IPS DF 6.9 (cell line): ENCODE data around the gene CPT1B.

Source experiments
- DNase-seq: peaks from one replicate; pipeline ENCODE4 v3.0.0-alpha.2; 2013; ENCODE audit warnings: low read depth, low spot score
- H3K27ac ChIP-seq: one replicate; pipeline ENCODE4 v1.5.1; 2013; ENCODE audit warnings: low read length, control low read depth
- H3K27me3 ChIP-seq: 2 replicates; pipeline ENCODE4 v1.6.1; 2013; ENCODE audit warnings: mild to moderate bottlenecking, low read length; ENCODE audit not compliant: control insufficient read depth, insufficient read depth
- H3K36me3 ChIP-seq: 2 replicates; pipeline ENCODE4 v1.6.1; 2013; ENCODE audit warnings: low read length; ENCODE audit not compliant: control insufficient read depth, insufficient read depth
- H3K4me1 ChIP-seq: 2 replicates; pipeline ENCODE4 v1.6.1; 2013; ENCODE audit warnings: low read length; ENCODE audit not compliant: control insufficient read depth, insufficient read depth
- H3K4me3 ChIP-seq: 2 replicates; pipeline ENCODE4 v1.5.1; 2013; ENCODE audit warnings: mild to moderate bottlenecking, low read length
- H3K9me3 ChIP-seq: 2 replicates; pipeline ENCODE4 v1.6.1; 2013; ENCODE audit warnings: low read length, inconsistent platforms; ENCODE audit not compliant: control insufficient read depth, insufficient read depth
- WGBS: extraction: QIAGEN DNeasy Blood & Tissue Kit; methylation state at CpG from one replicate; pipeline ENCODE4 v1.1.7; 2013; ENCODE audit warnings: mixed read lengths, missing lambda C conversion rate; ENCODE audit not compliant: insufficient read length, insufficient coverage; 5-methylcytosine and 5-hydroxymethylcytosine counted together

The CPT1B gene

GRCh38 chr22:50560034-50560433, 18.2 kb downstream of the CPT1B start:
- Histone ChIP-seq H3K36me3 (no peaks in the 10 kb centered on the region), H3K27ac (no peak overlapping the region), H3K27me3 (no peaks in the 10 kb centered on the region), H3K9me3 (no peaks in the 10 kb centered on the region), H3K4me1 (no peaks in the 10 kb centered on the region), H3K4me3 (no peak overlapping the region)
- no peak for DNase-seq
- no CpG with 5 or more reads among the region's 3 CpGs for WGBS

- no peaks in the 10 kb centered on the region for H3K36me3 ChIP-seq
- no peaks in the 10 kb centered on the region for H3K4me1 ChIP-seq
- H3K27me3 ChIP-seq: no peaks in the 10 kb centered on the region
- H3K4me3 ChIP-seq: no peak overlapping the region
- H3K9me3 ChIP-seq: no peaks in the 10 kb centered on the region
- DNase-seq: no peak
- WGBS: no CpG with 5 or more reads among the region's 5 CpGs
- no peak overlapping the region for H3K27ac ChIP-seq
Measured at GRCh38 chr22:50556703-50557102, 21.5 kb downstream of the CPT1B start.

GRCh38 chr22:50553310-50553709, 24.9 kb downstream of the CPT1B start:
- Histone ChIP-seq H3K9me3 (no peaks in the 10 kb centered on the region), H3K4me3 (no peak overlapping the region), H3K27me3 (no peaks in the 10 kb centered on the region), H3K27ac (no peak overlapping the region), H3K36me3 (no peaks in the 10 kb centered on the region), H3K4me1 (peaks cover 1% of the 10 kb centered on the region; the same call in 1 of the 2 replicates)
- DNase-seq: no peak
- no CpG with 5 or more reads among the region's 8 CpGs for WGBS

- Histone ChIP-seq H3K27me3 (no peaks in the 10 kb centered on the region), H3K9me3 (no peaks in the 10 kb centered on the region), H3K36me3 (no peaks in the 10 kb centered on the region), H3K4me1 (peaks cover 1% of the 10 kb centered on the region; the same call in 1 of the 2 replicates), H3K4me3 (no peak overlapping the region), H3K27ac (no peak overlapping the region)
- DNase-seq: no peak
- WGBS: no CpG with 5 or more reads among the region's 11 CpGs
Measured at GRCh38 chr22:50551160-50551752, 27.0 kb downstream of the CPT1B start.

- Histone ChIP-seq H3K4me1 (peaks cover 1% of the 10 kb centered on the region; the same call in 1 of the 2 replicates), H3K27me3 (no peaks in the 10 kb centered on the region), H3K36me3 (no peaks in the 10 kb centered on the region), H3K4me3 (no peak overlapping the region), H3K27ac (no peak overlapping the region), H3K9me3 (no peaks in the 10 kb centered on the region)
- WGBS: no CpG with 5 or more reads among the region's 8 CpGs
- DNase-seq: no peak
Measured at GRCh38 chr22:50550395-50550794, 27.8 kb downstream of the CPT1B start.

GRCh38 chr22:50548921-50549790, 29.1 kb downstream of the CPT1B start:
- H3K9me3 ChIP-seq: no peaks in the 10 kb centered on the region
- no peaks in the 10 kb centered on the region; the same call in 1 of the 2 replicates for H3K27me3 ChIP-seq
- H3K4me3 ChIP-seq: no peak overlapping the region
- WGBS: no CpG with 5 or more reads among the region's 68 CpGs
- H3K27ac ChIP-seq: no peak overlapping the region
- H3K4me1 ChIP-seq: peaks cover 1% of the 10 kb centered on the region; the same call in 1 of the 2 replicates
- H3K36me3 ChIP-seq: no peaks in the 10 kb centered on the region
- no peak for DNase-seq

GRCh38 chr22:50548040-50548920, 29.9 kb downstream of the CPT1B start:
- no peak overlapping the region for H3K27ac ChIP-seq
- DNase-seq: no peak
- H3K9me3 ChIP-seq: no peaks in the 10 kb centered on the region
- WGBS: no CpG with 5 or more reads among the region's 56 CpGs
- H3K4me3 ChIP-seq: no peak overlapping the region
- H3K4me1 ChIP-seq: peaks cover 1% of the 10 kb centered on the region; the same call in 1 of the 2 replicates
- H3K27me3 ChIP-seq: no peaks in the 10 kb centered on the region; the same call in 1 of the 2 replicates
- H3K36me3 ChIP-seq: no peaks in the 10 kb centered on the region

- no peak for DNase-seq
- Histone ChIP-seq H3K9me3 (no peaks in the 10 kb centered on the region), H3K4me1 (peaks cover 1% of the 10 kb centered on the region; the same call in 1 of the 2 replicates), H3K36me3 (no peaks in the 10 kb centered on the region), H3K4me3 (no peak overlapping the region), H3K27me3 (no peaks in the 10 kb centered on the region; the same call in 1 of the 2 replicates), H3K27ac (no peak overlapping the region)
- WGBS: no CpG with 5 or more reads among the region's 35 CpGs
Measured at GRCh38 chr22:50547263-50547985, 30.8 kb downstream of the CPT1B start.

- WGBS: no CpG with 5 or more reads among the region's 78 CpGs
- Histone ChIP-seq H3K27ac (no peak overlapping the region), H3K27me3 (no peaks in the 10 kb centered on the region; the same call in 1 of the 2 replicates), H3K4me3 (no peak overlapping the region), H3K9me3 (no peaks in the 10 kb centered on the region), H3K4me1 (peaks cover 1% of the 10 kb centered on the region; the same call in 1 of the 2 replicates), H3K36me3 (no peaks in the 10 kb centered on the region)
- DNase-seq: no peak
Measured at GRCh38 chr22:50546326-50547262, 31.6 kb downstream of the CPT1B start.
